Keratinocyte (primary cell): ENCODE measurements around the gene VAV2. TPM values are rescaled to one million over a fixed set of nuclear protein-coding genes. Genes with fewer than 3 reads are reported as not detected.

Experiments used
- DNase-seq: peaks from one replicate; pipeline ENCODE4 v3.0.0-alpha.2; 2011; ENCODE audit warnings: low read depth, missing footprints, low spot score
- FAIRE-seq: peaks from 2 replicates; lab custom pipeline; 2011; peaks lifted over from hg19 to GRCh38; lab: Jason Lieb, UNC
- H2AFZ ChIP-seq: 2 replicates; pipeline ENCODE4 v1.6.0; 2012; ENCODE audit warnings: low read length, control low read depth, inconsistent platforms; ENCODE audit not compliant: control insufficient read depth
- H3K27ac ChIP-seq: 2 replicates; pipeline ENCODE4 v1.5.1; 2011; ENCODE audit warnings: low read length; ENCODE audit not compliant: control insufficient read depth, insufficient read depth
- H3K27me3 ChIP-seq: 3 replicates; pipeline ENCODE4 v1.6.0; 2011; ENCODE audit warnings: low read length; ENCODE audit not compliant: control insufficient read depth, insufficient read depth; ENCODE audit errors: extremely low read depth
- H3K36me3 ChIP-seq, 2 experiments: 2 replicates in 1 of 2; 3 replicates in 1 of 2; pipeline ENCODE4 v1.5.1; 2011; ENCODE audit warnings: low read length in 2 of 2, mild to moderate bottlenecking in 1 of 2; ENCODE audit not compliant: control insufficient read depth in 2 of 2, insufficient read depth in 2 of 2; ENCODE audit errors: extremely low read depth in 1 of 2
- H3K4me1 ChIP-seq: 3 replicates; pipeline ENCODE4 v1.5.1; 2011; ENCODE audit warnings: low read length; ENCODE audit not compliant: control insufficient read depth, insufficient read depth; ENCODE audit errors: extremely low read depth
- H3K4me2 ChIP-seq: 3 replicates; pipeline ENCODE4 v1.6.0; 2011; ENCODE audit warnings: low read depth, low read length; ENCODE audit not compliant: control insufficient read depth, insufficient read depth; ENCODE audit errors: extremely low read depth
- H3K4me3 ChIP-seq, 3 experiments: fragments of 200-600 bp in 1 of 3; sonication (generic) in 1 of 3; 2 replicates in 2 of 3; 3 replicates in 1 of 3; pipeline ENCODE4 v1.5.1; 2011 to 2016; ENCODE audit warnings: low read length in 3 of 3, mild to moderate bottlenecking in 3 of 3, control low read depth in 2 of 3, inconsistent platforms in 1 of 3, low read depth in 1 of 3, mixed read lengths in 1 of 3, mixed run types in 1 of 3, moderate library complexity in 1 of 3; ENCODE audit not compliant: control insufficient read depth in 2 of 3, insufficient read depth in 2 of 3; ENCODE audit errors: extremely low read depth in 1 of 3
- H3K79me2 ChIP-seq: 2 replicates; pipeline ENCODE4 v1.6.0; 2012; ENCODE audit warnings: low read length; ENCODE audit not compliant: control insufficient read depth, insufficient read depth
- H3K9ac ChIP-seq: 3 replicates; pipeline ENCODE4 v1.6.0; 2011; ENCODE audit warnings: low read length; ENCODE audit not compliant: control insufficient read depth, insufficient read depth; ENCODE audit errors: extremely low read depth
- H3K9me1 ChIP-seq: 3 replicates; pipeline ENCODE4 v1.6.0; 2011; ENCODE audit warnings: low read length; ENCODE audit not compliant: control insufficient read depth, insufficient read depth; ENCODE audit errors: extremely low read depth
- H3K9me3 ChIP-seq: 2 replicates; pipeline ENCODE4 v1.5.1; 2012; ENCODE audit warnings: low read depth, low read length; ENCODE audit not compliant: control insufficient read depth
- H4K20me1 ChIP-seq: 3 replicates; pipeline ENCODE4 v1.6.0; 2011; ENCODE audit warnings: low read length; ENCODE audit not compliant: control insufficient read depth, insufficient read depth; ENCODE audit errors: extremely low read depth
- EZH2 ChIP-seq: IDR thresholded peaks from one replicate; pipeline ENCODE4 v1.6.1; 2012; ENCODE audit warnings: inconsistent platforms, mild to moderate bottlenecking, low read length, moderate library complexity
- dilution Hi-C: fragments of 300-500 bp; cut with MboI; formaldehyde crosslinking; loops from one replicate; pipeline ENCODE4 v1.7.0; 2020; ENCODE audit warnings: low sequenced_read_pairs; ENCODE audit not compliant: extremely low pct_ligation_motif_present
- polyA plus RNA-seq, 5 experiments: library from polyadenylated mRNA; depleted of rRNA in 3 of 5; stranded (reverse) in 3 of 5; stranded (forward) in 1 of 5; unstranded in 1 of 5; fragments of >200 nt; gene quantifications; 1 replicate in 1 of 5; 2 replicates in 3 of 5; 3 replicates in 1 of 5; pipeline versions ENCODE4 v1.2.1 to v1.2.3, GENCODE V29; 2011 to 2012; ENCODE audit warnings: missing spikeins in 2 of 5, low read depth in 1 of 5, low replicate concordance in 1 of 5
- TF ChIP-seq, protein P1 (sequence below), 3 experiments: IDR thresholded peaks in 1 of 3; conservative IDR thresholded peaks in 1 of 3; optimal IDR thresholded peaks in 1 of 3; 2 replicates in 2 of 3; 3 replicates in 1 of 3; pipeline versions ENCODE3 to v1.5.1; 2011; ENCODE audit warnings: low read length in 3 of 3, mild to moderate bottlenecking in 3 of 3, moderate library complexity in 2 of 3, control low read depth in 1 of 3, inconsistent platforms in 1 of 3; ENCODE audit not compliant: insufficient read depth in 2 of 3; ENCODE audit errors: extremely low read depth in 1 of 3

Gene VAV2
- polyA plus RNA-seq, 1 donor (not counting 4 experiments of a cell fraction or from before 2014, with no cell fraction given), result 16.4 TPM

DNA sequence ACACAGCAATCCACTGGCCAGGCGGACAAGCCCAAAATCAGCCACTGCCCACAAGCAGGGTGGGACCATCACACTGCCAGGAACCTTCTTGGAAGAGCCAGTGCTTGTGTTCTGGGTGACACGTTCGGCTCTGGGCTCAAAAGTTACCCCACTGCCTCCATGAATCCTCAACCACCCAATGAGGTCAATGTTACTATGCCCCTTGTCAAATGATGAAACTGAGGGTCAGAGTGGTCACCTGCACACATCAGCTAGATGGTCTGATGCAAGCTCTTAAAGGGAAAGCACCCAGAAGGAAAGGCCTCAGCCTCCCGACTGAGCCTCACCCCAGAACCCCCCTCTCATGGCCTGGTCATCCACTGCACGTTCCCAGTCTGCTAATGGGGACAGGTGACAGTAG, 114.8 kb downstream of the VAV2 start:
- FAIRE-seq (peak; percentile 56), DNase-seq (no peak)
- H3K27ac ChIP-seq, result peak overlapping the region; percentile 98
- H2AFZ ChIP-seq, result no peak overlapping the region
- peaks cover 70% of the 10 kb centered on the region for H3K4me1 ChIP-seq
- H3K79me2 ChIP-seq, result peaks cover 63% of the 10 kb centered on the region
- H3K36me3 ChIP-seq, result peaks cover 0 to 1% of the 10 kb centered on the region in 2 experiments
- no peaks in the 10 kb centered on the region for H4K20me1 ChIP-seq
- H3K4me3 ChIP-seq, result no peak overlapping the region
- dilution Hi-C loops, result no loop called here
- peaks cover 8% of the 10 kb centered on the region for H3K9me1 ChIP-seq
- TF ChIP-seq EZH2, result no peak
- TF ChIP-seq, protein P1, sequence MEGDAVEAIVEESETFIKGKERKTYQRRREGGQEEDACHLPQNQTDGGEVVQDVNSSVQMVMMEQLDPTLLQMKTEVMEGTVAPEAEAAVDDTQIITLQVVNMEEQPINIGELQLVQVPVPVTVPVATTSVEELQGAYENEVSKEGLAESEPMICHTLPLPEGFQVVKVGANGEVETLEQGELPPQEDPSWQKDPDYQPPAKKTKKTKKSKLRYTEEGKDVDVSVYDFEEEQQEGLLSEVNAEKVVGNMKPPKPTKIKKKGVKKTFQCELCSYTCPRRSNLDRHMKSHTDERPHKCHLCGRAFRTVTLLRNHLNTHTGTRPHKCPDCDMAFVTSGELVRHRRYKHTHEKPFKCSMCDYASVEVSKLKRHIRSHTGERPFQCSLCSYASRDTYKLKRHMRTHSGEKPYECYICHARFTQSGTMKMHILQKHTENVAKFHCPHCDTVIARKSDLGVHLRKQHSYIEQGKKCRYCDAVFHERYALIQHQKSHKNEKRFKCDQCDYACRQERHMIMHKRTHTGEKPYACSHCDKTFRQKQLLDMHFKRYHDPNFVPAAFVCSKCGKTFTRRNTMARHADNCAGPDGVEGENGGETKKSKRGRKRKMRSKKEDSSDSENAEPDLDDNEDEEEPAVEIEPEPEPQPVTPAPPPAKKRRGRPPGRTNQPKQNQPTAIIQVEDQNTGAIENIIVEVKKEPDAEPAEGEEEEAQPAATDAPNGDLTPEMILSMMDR (optimal IDR thresholded peaks at IDR 0.05 in 1 of 3, IDR thresholded peaks at IDR 0.05 in 1 of 3, conservative IDR thresholded peaks at IDR 0.05 in 1 of 3; ENCODE audit: extremely low read depth in 1 of 3, insufficient read depth in 2 of 3, low read length in 3 of 3), result no peak
- no peaks in the 10 kb centered on the region for H3K9me3 ChIP-seq
- H3K4me2 ChIP-seq, result peak overlapping the region; percentile 66
- peak overlapping the region; percentile 75 for H3K9ac ChIP-seq
- H3K27me3 ChIP-seq, result no peaks in the 10 kb centered on the region

DNA sequence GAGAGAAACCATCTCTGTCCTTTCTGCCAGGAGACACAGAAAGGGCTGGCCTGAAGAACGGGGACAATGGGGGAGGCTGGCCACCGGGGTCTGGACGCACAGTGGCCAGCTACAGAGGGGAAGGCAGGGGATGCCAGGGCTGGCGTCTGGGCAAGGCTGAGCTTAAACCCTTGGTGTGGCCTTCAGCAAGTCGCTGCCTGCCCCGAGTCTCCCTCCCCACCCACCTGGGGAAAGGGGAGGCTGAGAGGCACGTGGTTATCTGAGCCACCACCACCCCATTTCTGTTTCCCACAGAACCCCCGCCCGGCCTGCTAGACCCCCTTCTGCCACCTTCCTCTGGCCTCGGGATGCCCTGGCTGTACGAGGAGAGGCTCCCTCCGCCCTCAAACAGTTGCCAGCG, 115.3 kb downstream of the VAV2 start:
- Histone ChIP-seq H2AFZ (no peak overlapping the region), H3K27ac (peak overlapping the region; percentile 98), H3K36me3 (peaks cover 0 to 1% of the 10 kb centered on the region in 2 experiments), H3K9me1 (peaks cover 8% of the 10 kb centered on the region), H4K20me1 (no peaks in the 10 kb centered on the region), H3K4me2 (peak overlapping the region; percentile 66), H3K4me3 (peak overlapping the region in 1 of 3 experiments; percentile 17), H3K9ac (peak overlapping the region; percentile 75), H3K79me2 (peaks cover 68% of the 10 kb centered on the region), H3K4me1 (peaks cover 65% of the 10 kb centered on the region), H3K27me3 (no peaks in the 10 kb centered on the region), H3K9me3 (no peaks in the 10 kb centered on the region)
- TF ChIP-seq, protein P1 (optimal IDR thresholded peaks at IDR 0.05 in 1 of 3, IDR thresholded peaks at IDR 0.05 in 1 of 3, conservative IDR thresholded peaks at IDR 0.05 in 1 of 3; ENCODE audit: extremely low read depth in 1 of 3, insufficient read depth in 2 of 3, low read length in 3 of 3), result no peak
- TF ChIP-seq EZH2, result no peak
- dilution Hi-C loops, result no loop called here
- DNase-seq (no peak), FAIRE-seq (no peak)
